Astrocyte of the spinal cord (primary cell): Measurements from ENCODE around the gene LRIG2.

Experiments
- DNase-seq: peaks from one replicate; pipeline ENCODE4 v3.0.0; 2011; ENCODE audit warnings: low read depth, low spot score
- H3K4me3 ChIP-seq: 2 replicates; pipeline ENCODE4 v1.5.1; 2011; ENCODE audit warnings: low read depth, mild to moderate bottlenecking, low read length, moderate library complexity
- in situ Hi-C: cut with HindIII; loops from 2 replicates; pipeline ENCODE4 v1.10.0; 2017; ENCODE audit warnings: low sequenced_read_pairs
- TF ChIP-seq, protein P1 (sequence below): IDR thresholded peaks from 2 replicates; pipeline ENCODE4 v1.5.1; 2012; ENCODE audit warnings: low read depth, mild to moderate bottlenecking, low read length, inconsistent platforms

Gene LRIG2

DNA sequence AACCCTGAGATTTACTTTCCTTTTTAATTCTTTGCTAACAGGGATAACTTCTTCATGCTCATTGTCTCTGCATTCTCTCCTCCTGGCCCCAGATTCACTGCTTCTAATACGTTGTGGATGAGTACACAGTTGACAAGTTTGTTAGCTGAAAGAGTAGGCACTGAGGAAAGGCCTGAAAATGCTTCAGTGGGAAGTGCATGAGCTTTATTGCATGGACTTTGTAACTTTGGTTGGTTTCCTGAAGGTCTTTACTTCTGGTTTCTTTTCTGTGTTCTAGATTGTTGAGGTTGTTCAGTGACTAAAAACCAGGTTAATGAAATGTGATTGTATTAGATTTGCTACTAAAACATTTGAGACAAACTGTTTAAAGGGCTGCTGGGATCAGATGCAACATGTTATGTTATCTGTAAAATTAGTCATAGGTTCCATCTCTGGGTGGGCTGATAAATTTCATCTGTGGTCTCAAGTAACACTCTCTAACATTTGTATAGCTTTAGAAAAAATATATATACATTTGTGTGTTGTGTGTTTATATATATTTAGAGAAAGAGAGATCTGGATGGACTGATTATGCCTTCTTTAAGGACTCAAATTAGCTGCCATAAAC is 19.1 kb downstream of the LRIG2 start:
- DNase-seq: no peak
- no peak overlapping the region for H3K4me3 ChIP-seq
- TF ChIP-seq, protein P1, sequence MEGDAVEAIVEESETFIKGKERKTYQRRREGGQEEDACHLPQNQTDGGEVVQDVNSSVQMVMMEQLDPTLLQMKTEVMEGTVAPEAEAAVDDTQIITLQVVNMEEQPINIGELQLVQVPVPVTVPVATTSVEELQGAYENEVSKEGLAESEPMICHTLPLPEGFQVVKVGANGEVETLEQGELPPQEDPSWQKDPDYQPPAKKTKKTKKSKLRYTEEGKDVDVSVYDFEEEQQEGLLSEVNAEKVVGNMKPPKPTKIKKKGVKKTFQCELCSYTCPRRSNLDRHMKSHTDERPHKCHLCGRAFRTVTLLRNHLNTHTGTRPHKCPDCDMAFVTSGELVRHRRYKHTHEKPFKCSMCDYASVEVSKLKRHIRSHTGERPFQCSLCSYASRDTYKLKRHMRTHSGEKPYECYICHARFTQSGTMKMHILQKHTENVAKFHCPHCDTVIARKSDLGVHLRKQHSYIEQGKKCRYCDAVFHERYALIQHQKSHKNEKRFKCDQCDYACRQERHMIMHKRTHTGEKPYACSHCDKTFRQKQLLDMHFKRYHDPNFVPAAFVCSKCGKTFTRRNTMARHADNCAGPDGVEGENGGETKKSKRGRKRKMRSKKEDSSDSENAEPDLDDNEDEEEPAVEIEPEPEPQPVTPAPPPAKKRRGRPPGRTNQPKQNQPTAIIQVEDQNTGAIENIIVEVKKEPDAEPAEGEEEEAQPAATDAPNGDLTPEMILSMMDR: no peak
- in situ Hi-C loops: no loop called here

DNA sequence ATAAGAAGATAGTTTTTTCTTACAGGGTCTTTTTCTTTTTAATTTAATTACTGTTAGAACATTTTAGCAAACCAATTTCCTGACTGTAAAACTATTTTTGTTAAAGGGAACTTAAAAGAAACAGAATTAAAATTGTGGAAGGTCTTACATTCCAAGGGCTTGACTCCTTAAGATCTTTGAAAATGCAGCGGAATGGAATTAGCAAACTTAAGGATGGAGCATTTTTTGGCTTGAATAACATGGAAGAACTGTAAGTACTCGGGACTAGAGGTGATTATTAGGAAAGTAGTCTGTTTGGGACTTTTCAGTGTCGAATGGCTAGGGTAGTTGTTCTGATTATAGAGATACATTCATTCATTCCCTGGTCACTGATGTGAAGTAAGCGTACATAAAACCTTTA is 21.5 kb downstream of the LRIG2 start:
- in situ Hi-C loops: no loop called here
- no peak for DNase-seq
- TF ChIP-seq, protein P1: no peak
- no peak overlapping the region for H3K4me3 ChIP-seq

DNA sequence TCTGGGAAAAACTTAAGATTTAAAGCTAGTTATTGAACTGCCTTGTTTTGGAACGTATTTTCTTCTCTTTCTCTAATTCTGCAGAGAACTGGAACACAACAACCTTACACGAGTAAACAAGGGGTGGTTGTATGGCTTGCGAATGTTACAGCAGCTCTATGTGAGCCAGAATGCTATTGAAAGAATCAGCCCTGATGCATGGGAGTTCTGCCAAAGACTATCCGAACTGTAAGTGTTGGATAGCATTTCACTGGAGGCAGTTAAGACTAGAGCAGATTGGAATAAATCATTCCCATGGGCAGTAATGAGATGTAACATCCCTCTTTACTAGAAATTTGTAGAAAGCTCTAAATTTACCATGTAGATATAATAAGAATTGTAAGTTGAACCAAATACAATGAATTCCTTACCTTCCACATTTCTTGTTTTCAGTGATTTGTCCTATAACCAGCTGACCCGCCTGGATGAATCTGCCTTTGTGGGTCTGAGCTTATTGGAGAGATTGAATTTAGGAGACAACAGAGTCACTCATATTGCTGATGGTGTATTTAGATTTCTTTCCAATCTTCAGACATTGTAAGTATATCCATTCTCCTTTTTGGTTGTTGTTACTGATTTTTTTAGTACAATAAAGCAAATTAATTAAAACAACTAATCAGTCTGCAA is 22.9 kb downstream of the LRIG2 start:
- DNase-seq: no peak
- TF ChIP-seq, protein P1: no peak
- H3K4me3 ChIP-seq: no peak overlapping the region
- in situ Hi-C loops: no loop called here

DNA sequence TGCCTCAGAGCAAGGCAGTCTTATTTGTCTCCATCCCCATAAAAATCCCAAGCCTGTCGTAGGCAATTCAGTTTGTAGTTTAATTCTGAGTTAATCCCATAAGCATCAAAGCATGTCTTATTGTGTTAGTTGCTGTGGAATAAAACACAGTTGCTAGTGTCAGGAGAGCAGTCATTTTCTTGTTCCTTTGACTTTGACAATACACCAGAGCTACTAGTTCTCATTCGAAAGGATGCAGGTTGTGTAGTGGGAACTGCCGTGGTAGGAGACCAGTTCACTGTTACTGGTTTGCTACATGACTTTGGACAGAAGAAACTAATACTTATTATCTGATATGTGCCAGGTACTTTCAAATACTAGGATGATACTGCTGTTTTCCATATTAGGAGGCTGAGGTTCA is 23.5 kb downstream of the LRIG2 start:
- no peak overlapping the region for H3K4me3 ChIP-seq
- in situ Hi-C loops: no loop called here
- DNase-seq: no peak
- TF ChIP-seq, protein P1: no peak

DNA sequence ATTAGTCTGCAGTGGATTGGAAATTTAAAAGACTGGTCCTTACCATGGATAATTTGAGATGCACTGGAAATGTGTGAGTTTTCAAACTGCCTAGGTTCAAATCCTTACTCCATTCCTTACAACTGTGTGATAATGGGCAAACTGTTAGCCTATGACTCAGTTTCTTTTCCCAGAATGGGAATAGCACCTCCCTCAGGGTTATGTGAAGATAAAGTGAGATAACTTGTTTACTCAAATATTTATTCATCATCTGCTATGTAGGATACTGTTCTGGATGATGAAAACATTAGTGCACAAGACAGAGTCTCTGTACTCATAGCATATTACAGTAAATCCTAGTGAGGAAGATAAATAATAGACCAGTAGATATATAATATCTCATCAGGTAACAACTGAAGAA is 28.6 kb downstream of the LRIG2 start:
- DNase-seq: no peak
- TF ChIP-seq, protein P1: no peak
- in situ Hi-C loops: no loop called here
- H3K4me3 ChIP-seq: no peak overlapping the region

DNA sequence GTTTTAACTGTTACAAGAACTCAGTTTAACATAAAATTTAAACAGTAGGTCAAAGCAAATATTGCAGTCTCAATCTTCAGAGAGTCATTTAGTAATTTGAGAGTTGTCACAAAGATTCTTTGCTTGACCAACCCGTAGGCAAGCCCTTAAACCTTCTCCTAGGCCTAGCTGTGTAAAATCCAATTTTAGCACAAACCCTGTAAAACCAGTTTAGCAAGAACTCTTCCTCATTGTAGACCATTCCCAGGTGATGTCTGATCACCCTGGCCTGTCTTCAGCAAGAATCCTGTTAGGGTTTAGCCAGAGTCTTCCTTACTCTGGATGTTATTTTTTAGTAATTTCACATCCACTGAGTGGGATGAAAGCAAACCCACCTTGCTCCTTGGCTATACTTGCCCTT is 30.1 kb downstream of the LRIG2 start:
- no peak for DNase-seq
- H3K4me3 ChIP-seq: no peak overlapping the region
- in situ Hi-C loops: no loop called here
- TF ChIP-seq, protein P1: no peak

DNA sequence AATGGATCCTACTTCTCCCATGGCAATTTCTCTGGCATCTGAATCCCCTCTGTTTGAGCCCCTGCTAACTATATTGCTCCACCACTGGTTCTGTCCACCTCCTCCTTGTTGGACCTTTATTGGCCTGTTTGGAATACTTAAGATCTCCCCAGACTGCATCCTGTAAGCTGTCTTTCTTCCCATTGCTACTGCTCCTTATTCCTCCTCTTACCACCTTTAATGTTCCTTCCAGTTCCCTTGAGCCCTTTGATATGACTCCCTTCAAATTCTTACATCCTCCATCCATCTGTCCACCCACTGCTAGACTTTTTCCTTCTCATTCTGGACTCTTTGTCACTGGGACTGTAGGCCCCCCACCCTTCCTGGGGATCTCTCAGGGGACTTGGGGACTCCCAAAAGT is 31.0 kb downstream of the LRIG2 start:
- in situ Hi-C loops: no loop called here
- no peak overlapping the region for H3K4me3 ChIP-seq
- no peak for DNase-seq

More for the DNA sequence above, 31.0 kb downstream of the LRIG2 start:
- TF ChIP-seq, protein P1: no peak
